Neural cell (in vitro differentiated cells): ENCODE results near the gene TRIM32. TPM values are rescaled to one million over a fixed set of nuclear protein-coding genes. Genes with fewer than 3 reads are reported as not detected.

Experiments used
- H2AFZ ChIP-seq: fragments of 200-600, 300-800 bp; sonication (generic), shearing (Covaris generic); 2 replicates; pipeline ENCODE4 v1.6.0; 2014; ENCODE audit warnings: low read depth, mild to moderate bottlenecking, antibody characterized with exemption, low read length, moderate library complexity
- H3F3A ChIP-seq: fragments of 200-600 bp; shearing (Covaris generic); 2 replicates; pipeline ENCODE4 v1.6.1; 2016; ENCODE audit warnings: mild to moderate bottlenecking, moderate library complexity, mixed read lengths, antibody characterized with exemption, low read length; ENCODE audit not compliant: insufficient read depth, poor library complexity, severe bottlenecking
- H3K27ac ChIP-seq: fragments of 200-600, 300-800 bp; sonication (generic), shearing (Covaris generic); 2 replicates; pipeline ENCODE4 v1.5.1; 2014; ENCODE audit warnings: mild to moderate bottlenecking, low read length, moderate library complexity
- H3K27me3 ChIP-seq: fragments of 300-800, 200-600 bp; sonication (generic), shearing (Covaris generic); 2 replicates; pipeline ENCODE4 v1.6.0; 2014; ENCODE audit warnings: mild to moderate bottlenecking, low read depth, low read length, moderate library complexity; ENCODE audit not compliant: insufficient read depth
- H3K36me3 ChIP-seq: fragments of 300-800, 200-600 bp; sonication (generic), shearing (Covaris generic); 2 replicates; pipeline ENCODE4 v1.5.1; 2014; ENCODE audit warnings: mild to moderate bottlenecking, antibody characterized with exemption, low read length, moderate library complexity; ENCODE audit not compliant: insufficient read depth
- H3K4me2 ChIP-seq: fragments of 300-800, 200-600 bp; sonication (generic), shearing (Covaris generic); 2 replicates; pipeline ENCODE4 v1.6.0; 2014; ENCODE audit warnings: mild to moderate bottlenecking, low read length
- H3K4me3 ChIP-seq: fragments of 300-800, 200-600 bp; sonication (generic), shearing (Covaris generic); 2 replicates; pipeline ENCODE4 v1.5.1; 2014; ENCODE audit warnings: mild to moderate bottlenecking, low read length, moderate library complexity
- H3K79me2 ChIP-seq: fragments of 200-600 bp; shearing (Covaris generic); replicated peaks from 2 replicates; pipeline ENCODE4 v1.6.0; 2014; ENCODE audit warnings: mild to moderate bottlenecking, low read length, moderate library complexity; ENCODE audit not compliant: insufficient read depth
- H3K9ac ChIP-seq: fragments of 300-800, 200-600 bp; sonication (generic), shearing (Covaris generic); 2 replicates; pipeline ENCODE4 v1.6.1; 2016; ENCODE audit warnings: mild to moderate bottlenecking, low read length, mixed read lengths
- H3K9me2 ChIP-seq: fragments of 200-600 bp; shearing (Covaris generic); 2 replicates; pipeline ENCODE4 v1.6.1; 2016; ENCODE audit warnings: mild to moderate bottlenecking, low read length, mixed read lengths; ENCODE audit not compliant: insufficient read depth
- H3K9me3 ChIP-seq: fragments of 200-600, 300-800 bp; sonication (generic), shearing (Covaris generic); 2 replicates; pipeline ENCODE4 v1.6.1; 2016; ENCODE audit warnings: mild to moderate bottlenecking, mixed run types, low read length, moderate library complexity, mixed read lengths
- H4K20me1 ChIP-seq: fragments of 200-600 bp; shearing (Covaris generic); 2 replicates; pipeline ENCODE4 v1.6.1; 2016; ENCODE audit warnings: mild to moderate bottlenecking, mixed run types; ENCODE audit not compliant: insufficient read depth
- CTCF ChIP-seq: fragments of 450-650 bp; IDR thresholded peaks from 2 replicates; pipeline ENCODE4 v1.5.1; 2014; ENCODE audit warnings: antibody characterized with exemption, mild to moderate bottlenecking, moderate library complexity; ENCODE audit not compliant: poor library complexity, severe bottlenecking
- EP300 ChIP-seq: fragments of 450-650 bp; conservative IDR thresholded peaks from 2 replicates; pipeline ENCODE4 v1.6.1; 2014; ENCODE audit warnings: antibody characterized with exemption, mild to moderate bottlenecking, moderate library complexity; ENCODE audit not compliant: poor library complexity, severe bottlenecking
- EZH2 ChIP-seq: fragments of 200-600, 300-800 bp; shearing (Covaris generic), sonication (generic); IDR thresholded peaks from 2 replicates; pipeline ENCODE4 v1.6.1; 2014; ENCODE audit warnings: antibody characterized with exemption, low read length, borderline replicate concordance, mild to moderate bottlenecking; ENCODE audit not compliant: insufficient read depth, poor library complexity, severe bottlenecking
- MXI1 ChIP-seq: fragments of 450-650 bp; conservative IDR thresholded peaks from 2 replicates; pipeline ENCODE4 v1.6.1; 2014; ENCODE audit warnings: antibody characterized with exemption, mild to moderate bottlenecking; ENCODE audit not compliant: poor library complexity, severe bottlenecking
- POLR2AphosphoS5 ChIP-seq: IDR thresholded peaks from 2 replicates; pipeline ENCODE4 v1.6.1; 2012
- RAD21 ChIP-seq: fragments of 450-650 bp; conservative IDR thresholded peaks from 2 replicates; pipeline ENCODE4 v1.6.1; 2014; ENCODE audit warnings: antibody characterized with exemption, mild to moderate bottlenecking, moderate library complexity
- REST ChIP-seq: IDR thresholded peaks from 2 replicates; pipeline ENCODE4 v1.6.1; 2012; ENCODE audit warnings: borderline replicate concordance
- SMC3 ChIP-seq: fragments of 450-650 bp; conservative IDR thresholded peaks from 2 replicates; pipeline ENCODE4 v1.6.1; 2014; ENCODE audit warnings: antibody characterized with exemption, mild to moderate bottlenecking, moderate library complexity; ENCODE audit not compliant: poor library complexity
- TAF1 ChIP-seq: IDR thresholded peaks from 2 replicates; pipeline ENCODE4 v1.6.1; 2012; ENCODE audit warnings: low read depth
- polyA plus RNA-seq: library from polyadenylated mRNA; depleted of rRNA; stranded (reverse); fragments of >200 nt; gene quantifications from 2 replicates; pipeline ENCODE4 v1.2.3, GENCODE V29; 2014

Gene TRIM32
- polyA plus RNA-seq, 1 donor from 2014 or later = 9.1 TPM

- Histone ChIP-seq H3K9me2 (no peaks in the 10 kb centered on the region), H4K20me1 (no peaks in the 10 kb centered on the region), H3K27me3 (no peaks in the 10 kb centered on the region), H3F3A (no peaks in the 10 kb centered on the region), H2AFZ (no peak overlapping the region), H3K36me3 (no peaks in the 10 kb centered on the region), H3K4me2 (no peak overlapping the region), H3K9me3 (no peaks in the 10 kb centered on the region), H3K9ac (no peak overlapping the region), H3K4me3 (no peak overlapping the region), H3K27ac (no peak overlapping the region), H3K79me2 (no peaks in the 10 kb centered on the region)
- TF ChIP-seq REST (no peak), TAF1 (no peak), RAD21 (no peak), EP300 (no peak), EZH2 (no peak), CTCF (no peak), MXI1 (no peak), POLR2AphosphoS5 (no peak), SMC3 (no peak)
Measured at GRCh38 chr9:116749176-116749575, 62.1 kb downstream of the TRIM32 start.

- no peak overlapping the region for H3K4me3 ChIP-seq
- H3K79me2 ChIP-seq = no peaks in the 10 kb centered on the region
- H4K20me1 ChIP-seq = no peaks in the 10 kb centered on the region
- H2AFZ ChIP-seq = no peak overlapping the region
- H3K9ac ChIP-seq = no peak overlapping the region
- TF ChIP-seq EP300 (no peak), POLR2AphosphoS5 (no peak), RAD21 (no peak), SMC3 (no peak)
- no peaks in the 10 kb centered on the region for H3K9me2 ChIP-seq
- no peak overlapping the region for H3K4me2 ChIP-seq
- H3K9me3 ChIP-seq = no peaks in the 10 kb centered on the region
- no peaks in the 10 kb centered on the region for H3K36me3 ChIP-seq
- no peaks in the 10 kb centered on the region for H3F3A ChIP-seq
- no peaks in the 10 kb centered on the region for H3K27me3 ChIP-seq
- no peak overlapping the region for H3K27ac ChIP-seq
Measured at GRCh38 chr9:116749772-116750171, 62.7 kb downstream of the TRIM32 start.

- Histone ChIP-seq H3K9me2 (no peaks in the 10 kb centered on the region), H3K4me3 (no peak overlapping the region), H4K20me1 (no peaks in the 10 kb centered on the region), H3K9me3 (no peaks in the 10 kb centered on the region), H3K4me2 (no peak overlapping the region), H3K36me3 (no peaks in the 10 kb centered on the region), H3K27ac (no peak overlapping the region), H3K27me3 (no peaks in the 10 kb centered on the region), H3K79me2 (no peaks in the 10 kb centered on the region), H3K9ac (no peak overlapping the region), H2AFZ (no peak overlapping the region), H3F3A (no peaks in the 10 kb centered on the region)
- TF ChIP-seq MXI1 = no peak
- no peak for TF ChIP-seq CTCF
- no peak for TF ChIP-seq TAF1
- TF ChIP-seq EP300 = no peak
- TF ChIP-seq REST = no peak
- TF ChIP-seq RAD21 = no peak
- TF ChIP-seq SMC3 = no peak
- no peak for TF ChIP-seq POLR2AphosphoS5
- no peak for TF ChIP-seq EZH2
Measured at GRCh38 chr9:116750510-116750909, 63.4 kb downstream of the TRIM32 start.
